Globus pallidus (tissue), 1 donor: ENCODE results near the gene CNFN.

Experiments used
- DNase-seq: peaks from one replicate; pipeline ENCODE4 v3.0.0-alpha.2; 2015; ENCODE audit warnings: low spot score

CNFN gene

GRCh38 chr19:42409477-42409876 is 19.4 kb upstream of the CNFN start:
- no peak for DNase-seq

DNA sequence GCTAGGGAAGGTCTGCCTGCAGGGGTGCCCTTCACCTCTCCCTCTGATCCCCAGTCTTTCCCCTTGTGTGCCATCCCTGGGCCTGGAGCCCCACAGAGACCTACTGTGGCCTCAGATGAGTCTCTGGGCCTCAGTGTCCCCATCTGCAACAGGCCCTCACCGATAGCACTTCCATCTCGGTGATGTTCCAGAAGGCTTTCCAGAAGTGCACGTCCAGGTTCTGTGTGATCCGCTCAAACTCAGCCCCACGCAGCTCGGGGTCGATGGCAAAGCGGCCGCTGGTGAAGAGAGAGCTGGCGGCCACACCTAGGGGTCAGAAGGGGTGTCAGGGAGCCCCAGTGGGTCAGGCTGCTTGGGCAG is 17.7 kb upstream of the CNFN start:
- DNase-seq = no peak

DNA sequence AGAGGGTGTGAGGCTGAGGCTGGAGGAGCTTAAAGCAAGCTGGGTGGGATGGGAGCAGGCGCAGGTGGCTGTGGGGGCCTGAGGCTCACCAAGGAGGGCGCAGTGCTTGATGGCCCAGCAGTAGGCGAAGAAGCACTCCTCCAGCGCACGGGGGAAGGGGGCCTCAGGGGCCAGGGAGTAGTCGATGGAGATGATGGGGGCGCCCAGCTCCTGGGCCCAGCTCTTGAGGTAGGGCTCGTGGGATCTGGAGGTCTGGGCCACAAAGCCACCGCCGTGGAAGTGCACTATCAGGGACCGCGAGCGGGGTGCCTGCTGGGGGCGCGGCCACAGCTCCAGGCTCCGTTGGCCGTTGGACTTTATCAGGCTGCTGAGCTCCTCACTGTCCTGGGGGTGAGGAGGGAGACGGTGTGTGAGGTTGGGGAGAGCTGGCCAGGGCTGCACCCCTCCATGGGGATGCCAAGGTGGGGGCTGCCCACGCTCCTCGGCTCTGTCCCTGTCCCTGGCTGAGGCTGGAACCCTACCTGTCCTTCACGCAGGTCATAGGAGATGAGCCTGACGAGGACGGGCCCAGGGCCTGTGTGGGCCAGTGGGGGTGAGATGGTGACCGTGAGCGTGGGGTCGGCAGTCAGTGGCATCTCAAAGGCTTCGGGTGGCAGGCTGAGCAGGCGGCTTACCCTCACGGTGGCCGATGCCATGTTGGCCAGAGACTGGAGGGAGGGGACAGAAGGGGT is 17.2 kb upstream of the CNFN start:
- no peak for DNase-seq

GRCh38 chr19:42406111-42406510 is 16.0 kb upstream of the CNFN start:
- no peak for DNase-seq

GRCh38 chr19:42403586-42403985 is 13.5 kb upstream of the CNFN start:
- DNase-seq = no peak

DNA sequence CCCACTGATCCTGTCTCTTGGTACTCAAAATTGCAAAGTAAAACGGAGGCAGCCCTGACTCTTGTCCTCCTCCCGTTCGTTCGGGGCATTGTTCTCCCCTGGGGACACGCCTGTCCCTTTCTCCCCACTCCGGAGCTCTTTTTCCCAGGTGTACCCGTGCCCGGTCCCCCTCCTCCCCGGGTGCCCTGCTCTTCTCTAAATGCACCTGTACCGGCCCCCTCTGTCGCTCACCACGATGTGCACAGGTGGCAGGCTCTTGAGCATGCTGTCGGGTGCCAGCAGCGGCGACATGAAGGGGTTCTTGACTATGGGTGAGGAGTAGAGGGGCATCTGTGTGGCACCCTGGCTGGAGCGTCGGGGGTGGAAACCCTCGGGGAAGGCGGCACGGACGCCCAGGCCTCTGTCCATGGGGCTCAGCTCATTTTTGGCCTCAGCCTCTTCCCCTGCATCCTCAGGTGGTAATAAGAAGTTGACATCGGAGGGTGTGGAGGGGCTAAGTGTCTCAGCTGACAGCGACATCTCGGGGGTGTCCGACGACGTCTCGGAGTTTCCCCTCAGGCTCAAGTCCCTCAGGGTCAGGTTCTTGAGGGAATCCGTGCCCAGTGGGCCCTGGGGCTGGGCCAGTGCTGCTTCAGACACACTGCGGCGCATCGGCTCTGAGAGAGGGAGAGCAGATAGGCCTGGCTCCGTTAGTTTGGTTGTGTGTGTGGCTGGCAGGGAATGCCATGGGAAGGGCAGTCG is 12.4 kb upstream of the CNFN start:
- DNase-seq = no peak

DNA sequence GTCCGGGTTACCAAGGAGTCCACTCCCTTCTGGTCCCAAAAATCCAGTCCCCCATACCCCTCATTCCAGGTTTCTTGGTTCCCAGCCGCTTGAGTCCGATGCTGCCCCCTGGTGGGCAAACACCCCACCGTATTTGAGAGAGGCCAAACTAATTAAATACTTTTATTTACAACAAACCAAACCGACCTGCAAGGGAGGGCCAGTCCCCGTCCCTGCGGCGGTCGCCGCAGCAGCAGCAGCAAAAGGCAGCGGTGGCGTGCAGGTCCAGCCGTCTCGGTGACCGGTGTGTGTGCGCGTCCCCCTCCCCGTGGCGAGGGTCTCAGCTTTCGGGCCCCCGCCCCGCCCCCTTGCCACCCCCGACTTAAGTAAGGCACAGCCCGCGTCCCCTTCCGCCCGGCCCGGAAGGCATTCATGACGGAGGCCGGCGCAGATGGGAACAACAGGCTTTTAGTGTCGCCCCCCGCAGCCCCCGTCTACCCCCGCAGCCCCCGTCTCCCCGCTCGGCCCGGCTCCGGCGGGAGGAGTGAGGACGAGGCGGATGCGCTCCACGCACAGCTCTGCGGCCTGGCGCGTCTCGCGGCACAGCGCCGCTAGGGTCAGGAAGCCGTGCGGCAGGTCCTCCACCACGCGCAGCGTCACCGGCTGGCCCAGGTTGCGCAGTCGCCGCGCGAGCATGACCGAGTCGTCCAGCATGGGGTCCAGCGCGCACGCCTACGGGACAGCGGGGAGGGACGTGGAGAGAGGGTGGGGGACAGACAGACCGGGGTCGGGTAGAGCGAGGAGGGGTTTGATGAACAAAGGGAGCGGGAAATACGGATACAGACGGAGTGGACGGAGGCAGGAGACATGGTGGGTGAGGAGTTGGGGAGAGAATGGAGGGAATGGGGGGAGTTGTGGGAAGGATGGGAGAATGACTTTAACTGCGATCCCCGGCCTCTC is 11.5 kb upstream of the CNFN start:
- DNase-seq = peak; percentile 73

DNA sequence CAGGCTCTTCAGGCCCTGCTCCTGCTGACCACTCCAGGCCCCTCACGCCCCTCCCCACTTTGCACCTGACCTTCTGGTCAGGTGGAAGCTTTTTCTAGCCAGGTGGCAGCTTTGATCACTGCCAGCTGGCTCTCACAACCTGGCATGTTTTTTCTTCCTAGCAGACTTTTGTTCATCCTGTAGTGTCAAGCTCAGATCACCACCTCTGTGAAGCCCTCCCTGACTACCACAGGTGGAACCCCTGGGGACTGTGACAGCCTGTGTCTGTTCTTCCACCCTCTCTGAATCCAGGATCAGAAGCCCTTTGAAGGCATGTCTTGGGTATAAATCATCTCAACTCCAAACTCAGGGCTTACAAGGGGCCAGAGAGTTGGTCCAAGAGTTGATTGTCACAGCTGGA is 10.3 kb upstream of the CNFN start:
- no peak for DNase-seq

- DNase-seq = no peak
Measured at GRCh38 chr19:42397263-42398166, 7.4 kb upstream of the CNFN start.

DNA sequence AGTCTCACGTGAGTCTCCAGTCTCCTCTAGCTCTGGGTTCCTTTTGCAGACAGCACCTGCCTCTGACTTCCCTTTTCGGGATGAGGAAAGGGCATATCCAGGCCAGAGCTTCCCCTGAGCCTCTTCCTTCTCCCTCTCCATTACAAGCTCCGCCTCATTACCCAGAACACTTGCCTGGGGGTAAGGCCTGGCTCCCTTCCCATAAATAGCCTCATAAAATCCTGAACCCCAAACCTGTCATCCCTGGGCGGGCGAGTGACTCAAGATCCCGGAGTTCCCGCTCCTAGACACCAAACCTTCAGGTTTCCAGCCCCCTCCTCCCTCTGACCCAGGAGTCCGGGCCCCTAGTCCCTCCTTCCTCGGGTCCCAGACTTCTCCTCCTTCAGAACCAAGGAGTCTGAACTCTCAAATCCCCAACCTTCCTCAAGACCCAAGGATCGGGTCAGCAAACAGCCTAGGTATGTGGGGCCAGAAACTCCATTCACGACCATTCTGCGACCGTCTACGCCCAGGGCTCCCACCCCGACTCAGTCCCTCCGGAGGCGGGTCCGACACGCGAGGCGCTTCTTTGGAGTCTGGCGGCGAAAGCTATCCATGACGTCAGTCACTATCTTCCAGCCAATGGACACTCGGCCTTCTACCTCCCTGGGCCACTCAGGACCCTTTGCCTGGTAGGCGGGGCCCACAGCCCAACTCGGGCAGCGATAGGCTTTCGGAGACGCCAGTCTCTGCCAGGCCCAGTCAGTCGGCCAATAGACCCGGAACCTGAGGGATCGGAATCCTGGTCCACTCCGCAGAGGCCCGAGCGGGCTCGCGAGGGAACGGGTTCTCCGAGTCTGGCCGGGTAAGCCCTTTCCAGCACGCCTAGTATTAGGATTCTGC is 6.5 kb upstream of the CNFN start:
- peak; percentile 98 for DNase-seq

DNA sequence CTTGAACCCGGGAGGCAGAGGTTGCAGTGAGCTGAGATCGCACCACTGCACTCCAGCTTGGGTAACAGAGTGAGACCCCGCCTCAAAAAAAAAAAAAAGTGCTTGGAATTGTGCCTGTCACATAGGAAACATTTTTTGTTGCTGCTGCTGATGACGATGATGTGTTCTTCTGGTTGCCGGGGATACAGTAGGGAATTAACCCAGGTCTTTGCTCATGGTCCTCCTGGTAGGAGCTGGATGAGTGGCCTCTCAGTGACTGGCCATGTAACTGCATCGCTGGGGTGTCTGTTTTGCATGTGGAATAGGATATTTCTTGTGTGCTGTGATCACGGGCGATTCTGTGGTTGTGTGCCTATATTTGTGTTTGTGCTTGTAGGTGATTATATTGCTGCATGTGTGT is 4.7 kb upstream of the CNFN start:
- no peak for DNase-seq

GRCh38 chr19:42392165-42392564 is 2.1 kb upstream of the CNFN start:
- no peak for DNase-seq

DNA sequence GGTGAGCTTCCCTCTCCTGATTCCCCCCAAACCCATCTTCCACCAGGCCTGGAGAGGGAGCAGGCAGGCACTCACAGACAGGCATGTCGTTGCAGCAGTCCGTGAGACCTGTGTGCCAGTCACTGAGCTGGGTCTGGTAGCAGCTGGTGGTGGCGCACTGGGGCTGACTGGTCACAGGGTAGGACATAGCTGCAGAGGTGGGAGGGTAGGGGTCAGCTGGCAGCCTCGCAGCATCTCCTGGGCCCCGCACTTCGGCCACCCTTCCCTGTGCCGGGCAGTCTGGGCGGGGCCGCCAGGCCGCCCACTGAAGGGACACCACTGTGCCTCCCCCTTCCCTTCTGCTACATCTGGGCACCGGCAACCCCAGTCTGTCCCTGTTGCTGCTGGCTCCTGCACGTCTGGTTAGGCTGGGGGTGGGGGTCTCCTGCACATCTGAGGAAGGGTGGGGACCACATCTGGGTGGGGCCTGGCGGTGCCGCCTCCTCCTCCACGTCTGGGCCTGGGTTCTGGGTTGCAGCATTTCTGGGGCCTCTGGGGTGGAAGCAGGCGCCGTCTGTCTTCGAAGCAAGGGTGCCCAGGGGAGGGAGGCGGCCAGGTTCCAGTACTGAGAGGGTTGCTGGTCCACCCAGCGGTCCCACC is 1.1 kb downstream of the CNFN start:
- no peak for DNase-seq

DNA sequence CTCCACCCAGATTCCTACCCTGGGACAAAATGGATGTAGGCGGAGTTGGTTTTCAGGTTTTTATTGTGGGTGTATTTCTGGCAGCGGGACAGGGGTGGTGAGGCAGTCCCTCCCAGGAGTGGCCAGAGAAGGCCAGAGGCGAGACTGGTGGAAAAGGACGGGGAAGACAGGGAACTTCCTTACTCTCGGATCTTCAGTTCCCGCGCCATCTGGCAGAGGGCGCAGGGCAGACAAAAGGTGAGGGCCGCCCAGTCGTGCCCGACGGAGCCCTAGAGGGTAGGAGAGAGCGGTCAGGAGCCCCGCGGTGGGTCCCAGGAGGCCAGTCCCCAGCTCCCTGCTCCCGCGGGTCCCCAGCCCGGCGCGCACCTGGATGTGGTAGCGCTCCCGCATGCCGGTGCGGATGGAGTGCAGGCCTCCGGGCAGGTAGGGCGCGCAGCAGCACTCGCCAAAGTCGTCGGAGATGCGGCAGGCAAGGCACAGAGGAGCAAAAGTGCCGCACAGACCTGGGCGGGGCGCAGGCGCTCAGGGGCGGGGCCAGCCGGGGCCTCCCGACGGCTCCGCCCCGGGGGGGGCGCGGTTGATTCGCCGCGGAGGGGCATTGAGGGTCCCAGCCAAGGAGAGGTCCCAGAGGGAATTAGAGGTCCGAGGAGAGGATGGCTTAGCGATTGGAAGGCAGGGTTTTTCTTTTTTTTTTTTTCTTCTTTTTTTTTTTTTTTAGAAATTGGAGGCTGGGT is 3.0 kb downstream of the CNFN start:
- peak; percentile 38 for DNase-seq

DNA sequence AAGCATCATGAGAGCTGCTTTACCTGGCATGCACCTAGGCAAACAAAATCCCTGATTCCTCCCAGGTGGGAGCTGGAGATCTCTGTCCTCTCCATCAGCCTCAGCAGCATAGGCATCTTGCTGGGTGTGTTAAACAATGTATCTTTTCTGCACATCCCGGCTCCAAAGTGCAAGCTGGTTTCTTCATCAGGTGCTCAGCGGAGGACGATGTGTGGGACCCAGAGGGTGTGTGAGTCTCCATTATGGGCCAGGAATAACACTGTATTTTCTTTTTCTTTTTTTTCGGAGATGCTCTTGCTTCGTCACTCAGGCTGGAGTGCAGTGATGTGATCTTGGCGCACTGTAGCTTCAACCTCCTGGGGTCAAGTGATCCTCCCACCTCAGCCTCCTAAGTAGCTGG is 9.9 kb downstream of the CNFN start:
- no peak for DNase-seq

DNA sequence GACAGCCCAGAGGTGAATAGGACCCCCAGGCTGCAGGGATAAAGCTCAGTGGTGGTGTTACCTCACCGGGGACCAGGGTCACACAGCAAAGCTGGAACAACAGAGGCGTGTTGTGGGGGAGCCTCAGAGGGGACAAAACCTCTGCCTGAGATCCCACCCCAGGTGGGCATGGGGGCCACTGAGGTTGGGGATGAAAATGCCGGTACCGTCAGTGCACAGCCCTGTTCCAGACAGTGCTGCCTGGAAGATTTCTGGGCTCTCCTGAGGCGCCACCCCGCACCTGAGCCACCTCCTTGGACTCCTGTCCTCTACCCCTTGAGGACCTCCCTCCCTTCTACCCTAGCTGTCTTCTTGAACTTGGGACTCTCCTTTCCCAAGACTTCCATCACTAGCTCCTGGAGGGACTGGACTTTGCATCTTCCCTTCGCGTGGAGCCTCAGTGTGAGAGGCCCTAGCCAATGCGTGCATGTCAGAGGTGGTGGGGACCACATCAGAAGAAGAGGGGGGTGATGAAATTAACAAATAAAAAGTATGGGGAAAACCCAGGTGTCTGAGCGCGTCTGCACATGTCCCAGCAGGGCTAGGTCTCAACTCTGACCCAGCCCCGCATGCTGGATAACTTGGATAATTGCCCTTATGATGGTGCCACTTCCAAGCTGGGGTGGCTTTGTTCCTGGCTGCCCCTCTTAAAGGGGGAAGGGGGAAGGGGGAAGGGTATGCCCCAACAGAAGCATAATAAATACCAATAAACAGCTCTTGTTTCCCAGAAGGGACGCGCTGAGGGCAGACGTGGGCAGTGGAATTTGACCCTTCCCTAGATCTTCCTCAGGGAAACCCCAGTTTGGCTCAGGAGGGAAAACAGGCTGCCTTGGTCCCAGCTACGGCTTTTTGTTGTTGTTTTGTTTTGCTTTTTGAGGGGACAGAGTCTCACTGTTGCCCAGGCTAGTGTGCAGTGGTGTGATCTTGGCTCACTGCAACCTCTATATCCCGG is 11.6 kb downstream of the CNFN start:
- no peak for DNase-seq

- DNase-seq = no peak
Measured at GRCh38 chr19:42376177-42376555, 13.9 kb downstream of the CNFN start.
